H9 (cell line): ENCODE results near the gene DLG1. TPM values are rescaled to one million over a fixed set of nuclear protein-coding genes. Genes with fewer than 3 reads are reported as not detected.

Experiments used
- DNase-seq: peaks from one replicate; pipeline ENCODE4 v3.0.0-alpha.2; 2017
- H2AFZ ChIP-seq: one replicate; pipeline ENCODE4 v1.6.1; 2013; ENCODE audit warnings: mild to moderate bottlenecking, low read length, control low read depth, moderate library complexity
- H2AK5ac ChIP-seq: 2 replicates; pipeline ENCODE4 v1.6.1; 2013; ENCODE audit warnings: low read length, control low read depth, mixed read lengths; ENCODE audit not compliant: insufficient read length
- H2BK120ac ChIP-seq: one replicate; pipeline ENCODE4 v1.6.1; 2013; ENCODE audit warnings: low read depth, mild to moderate bottlenecking, low read length, control low read depth, inconsistent platforms; ENCODE audit not compliant: poor library complexity, severe bottlenecking
- H2BK12ac ChIP-seq: 2 replicates; pipeline ENCODE4 v1.6.1; 2013; ENCODE audit warnings: low read length, control low read depth, mixed read lengths, low read depth; ENCODE audit not compliant: insufficient read length
- H2BK15ac ChIP-seq: 2 replicates; pipeline ENCODE4 v1.6.1; 2013; ENCODE audit warnings: low read depth, low read length, control low read depth
- H2BK20ac ChIP-seq: one replicate; pipeline ENCODE4 v1.6.1; 2013; ENCODE audit warnings: low read depth, mild to moderate bottlenecking, low read length, control low read depth, inconsistent platforms; ENCODE audit not compliant: poor library complexity, severe bottlenecking
- H2BK5ac ChIP-seq: 2 replicates; pipeline ENCODE4 v1.6.1; 2013; ENCODE audit warnings: low read length, control low read depth, mixed read lengths; ENCODE audit not compliant: insufficient read length
- H3K14ac ChIP-seq: 2 replicates; pipeline ENCODE4 v1.6.1; 2013; ENCODE audit warnings: low read length, control low read depth; ENCODE audit not compliant: insufficient read depth
- H3K18ac ChIP-seq: 2 replicates; pipeline ENCODE4 v1.6.1; 2013; ENCODE audit warnings: low read depth, mild to moderate bottlenecking, mixed read lengths, low read length, control low read depth; ENCODE audit not compliant: insufficient read length
- H3K23ac ChIP-seq: 2 replicates; pipeline ENCODE4 v1.6.1; 2013; ENCODE audit warnings: low read length, control low read depth, mixed read lengths, low read depth; ENCODE audit not compliant: insufficient read length
- H3K23me2 ChIP-seq: 2 replicates; pipeline ENCODE4 v1.6.1; 2013; ENCODE audit warnings: low read depth, mild to moderate bottlenecking, mixed read lengths, low read length, control low read depth; ENCODE audit not compliant: insufficient read length, poor library complexity, severe bottlenecking
- H3K27ac ChIP-seq: 2 replicates; pipeline ENCODE4 v1.5.1; 2013; ENCODE audit warnings: low read length, control low read depth, mixed read lengths, low read depth; ENCODE audit not compliant: insufficient read length
- H3K27me3 ChIP-seq: 2 replicates; pipeline ENCODE4 v1.6.1; 2013; ENCODE audit warnings: low read length, control low read depth, inconsistent platforms; ENCODE audit not compliant: insufficient read depth
- H3K4ac ChIP-seq: 2 replicates; pipeline ENCODE4 v1.6.1; 2013; ENCODE audit warnings: low read depth, mild to moderate bottlenecking, control low read depth, inconsistent platforms, low read length, moderate library complexity
- H3K4me1 ChIP-seq: 2 replicates; pipeline ENCODE4 v1.6.1; 2013; ENCODE audit warnings: low read length, control low read depth, inconsistent platforms; ENCODE audit not compliant: insufficient read depth
- H3K4me2 ChIP-seq: 2 replicates; pipeline ENCODE4 v1.6.1; 2013; ENCODE audit warnings: low read length, control low read depth, mixed read lengths; ENCODE audit not compliant: insufficient read length, insufficient read depth
- H3K56ac ChIP-seq: 2 replicates; pipeline ENCODE4 v1.6.1; 2013; ENCODE audit warnings: low read depth, mild to moderate bottlenecking, mixed read lengths, low read length, control low read depth; ENCODE audit not compliant: insufficient read length
- H3K79me1 ChIP-seq: 2 replicates; pipeline ENCODE4 v1.6.1; 2013; ENCODE audit warnings: low read depth, mild to moderate bottlenecking, moderate library complexity, low read length, control low read depth, inconsistent platforms; ENCODE audit not compliant: insufficient read depth, poor library complexity, severe bottlenecking
- H3K79me2 ChIP-seq: 2 replicates; pipeline ENCODE4 v1.6.1; 2013; ENCODE audit warnings: low read length, control low read depth, inconsistent platforms; ENCODE audit not compliant: insufficient read depth
- H3K9ac ChIP-seq: 2 replicates; pipeline ENCODE4 v1.6.1; 2013; ENCODE audit warnings: low read length, control low read depth, mixed read lengths; ENCODE audit not compliant: insufficient read length; ENCODE audit errors: extremely low read depth
- H3K9me3 ChIP-seq: one replicate; pipeline ENCODE4 v1.6.1; 2013; ENCODE audit warnings: low read depth, low read length, inconsistent platforms; ENCODE audit not compliant: control insufficient read depth
- H3T11ph ChIP-seq: one replicate; pipeline ENCODE4 v1.6.1; 2013; ENCODE audit warnings: mild to moderate bottlenecking, low read length, control low read depth, inconsistent platforms
- H4K20me1 ChIP-seq: one replicate; pipeline ENCODE4 v1.6.1; 2013; ENCODE audit not compliant: control insufficient read depth, insufficient read length, insufficient read depth
- H4K5ac ChIP-seq: 2 replicates; pipeline ENCODE4 v1.6.1; 2013; ENCODE audit warnings: low read depth, mild to moderate bottlenecking, mixed read lengths, low read length, control low read depth; ENCODE audit not compliant: insufficient read length
- H4K8ac ChIP-seq: replicated peaks from 2 replicates; pipeline ENCODE4 v1.6.1; 2013; ENCODE audit warnings: low read length, control low read depth, mixed read lengths, low read depth; ENCODE audit not compliant: insufficient read length
- H4K91ac ChIP-seq: 2 replicates; pipeline ENCODE4 v1.6.1; 2013; ENCODE audit warnings: low read depth, mild to moderate bottlenecking, moderate library complexity, mixed read lengths, low read length, control low read depth; ENCODE audit not compliant: insufficient read length
- H3K27ac Mint-ChIP-seq, 3 experiments: 2 replicates in 2 of 3; 3 replicates in 1 of 3; pipeline ENCODE4 v1.8.0; 2020 to 2021; ENCODE audit warnings: mixed read lengths in 3 of 3, mild to moderate bottlenecking in 1 of 3, moderate library complexity in 1 of 3
- H3K27me3 Mint-ChIP-seq: 2 replicates; pipeline ENCODE4 v1.8.0; 2021; ENCODE audit warnings: low read depth, mild to moderate bottlenecking, moderate library complexity, mixed read lengths
- H3K36me3 Mint-ChIP-seq, 3 experiments: 2 replicates in 2 of 3; 3 replicates in 1 of 3; pipeline ENCODE4 v1.8.0; 2020 to 2021; ENCODE audit warnings: low read depth in 3 of 3, mixed read lengths in 3 of 3; ENCODE audit not compliant: insufficient read depth in 1 of 3
- H3K4me1 Mint-ChIP-seq, 2 experiments: 2 replicates each; pipeline ENCODE4 v1.8.0; 2020; ENCODE audit warnings: mixed read lengths in 2 of 2
- H3K4me3 Mint-ChIP-seq, 2 experiments: 2 replicates in 1 of 2; 3 replicates in 1 of 2; pipeline ENCODE4 v1.8.0; 2020 to 2021; ENCODE audit warnings: mild to moderate bottlenecking in 2 of 2, mixed read lengths in 2 of 2, moderate library complexity in 1 of 2
- H3K9me3 Mint-ChIP-seq, 2 experiments: 2 replicates in 1 of 2; 3 replicates in 1 of 2; pipeline ENCODE4 v1.8.0; 2020; ENCODE audit warnings: mild to moderate bottlenecking in 2 of 2, mixed read lengths in 2 of 2, moderate library complexity in 1 of 2
- WGBS: extraction: QIAGEN DNeasy Blood & Tissue Kit; methylation state at CpG from one replicate; pipeline ENCODE4 v1.1.7; 2013; ENCODE audit warnings: missing lambda C conversion rate, low lambda C conversion rate, mixed read lengths; ENCODE audit not compliant: insufficient read length; ENCODE audit errors: extremely low coverage; 5-methylcytosine and 5-hydroxymethylcytosine counted together
- total RNA-seq: library from RNA; stranded (reverse); gene quantifications from 2 replicates; pipeline ENCODE4 v1.2.1, GENCODE V29; 2021
- TF ChIP-seq, protein P1 (sequence below): fragments of 200-600 bp; sonication (generic); conservative IDR thresholded peaks from 3 replicates; pipeline ENCODE4 v1.8.0; 2021; ENCODE audit warnings: antibody characterized with exemption, mild to moderate bottlenecking

The DLG1 gene
- total RNA-seq, 1 experiment from 2014 or later = 84.1 TPM

DNA sequence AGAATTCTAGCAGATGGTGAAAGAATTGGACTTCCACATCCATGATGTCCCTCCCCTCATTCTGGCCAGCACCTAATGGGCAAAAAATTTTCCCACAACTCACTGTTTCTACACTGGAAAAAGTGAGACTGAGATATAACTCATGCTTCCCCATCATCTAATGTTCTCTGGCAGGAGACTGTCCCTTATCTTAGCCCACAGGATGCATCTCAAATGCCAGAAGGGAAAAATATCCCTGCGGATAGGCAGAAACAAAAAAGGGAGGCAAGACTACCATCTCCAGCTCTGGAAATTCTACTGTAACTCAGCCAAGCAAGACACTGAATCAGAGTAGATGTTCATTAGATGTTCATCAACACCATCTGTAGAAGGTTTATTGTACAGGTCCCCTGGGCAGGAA, 58.6 kb downstream of the DLG1 start:
- Mint-ChIP-seq H3K4me1 (peaks cover 39 to 41% of the 10 kb centered on the region in 2 experiments), H3K36me3 (peaks cover 44 to 54% (median 44%) of the 10 kb centered on the region in 3 experiments), H3K9me3 (peaks cover 35 to 37% of the 10 kb centered on the region in 2 experiments), H3K27me3 (no peaks in the 10 kb centered on the region), H3K4me3 (no peak overlapping the region), H3K27ac (peak overlapping the region in 1 of 3 experiments; percentile 49; a peak in 2 of 7 replicates)
- H3K4ac ChIP-seq = no peak overlapping the region
- WGBS = no CpG with 5 or more reads among the region's 1 CpG
- H2BK15ac ChIP-seq = no peak overlapping the region
- H2AK5ac ChIP-seq = no peak overlapping the region
- H3K4me2 ChIP-seq = no peak overlapping the region
- H2AFZ ChIP-seq = no peak overlapping the region
- H3K23me2 ChIP-seq = no peaks in the 10 kb centered on the region
- no peak overlapping the region for H3K18ac ChIP-seq
- no peak overlapping the region for H4K8ac ChIP-seq
- peaks cover 19% of the 10 kb centered on the region; the same call in 1 of the 2 replicates for H3K79me2 ChIP-seq
- H3K79me1 ChIP-seq = peaks cover 11% of the 10 kb centered on the region
- H3K27ac ChIP-seq = no peak overlapping the region
- H3K9me3 ChIP-seq = peaks cover 7% of the 10 kb centered on the region
- no peak overlapping the region for H3K23ac ChIP-seq
- H2BK5ac ChIP-seq = no peak overlapping the region
- no peak overlapping the region for H2BK12ac ChIP-seq
- no peak for DNase-seq
- TF ChIP-seq, protein P1, sequence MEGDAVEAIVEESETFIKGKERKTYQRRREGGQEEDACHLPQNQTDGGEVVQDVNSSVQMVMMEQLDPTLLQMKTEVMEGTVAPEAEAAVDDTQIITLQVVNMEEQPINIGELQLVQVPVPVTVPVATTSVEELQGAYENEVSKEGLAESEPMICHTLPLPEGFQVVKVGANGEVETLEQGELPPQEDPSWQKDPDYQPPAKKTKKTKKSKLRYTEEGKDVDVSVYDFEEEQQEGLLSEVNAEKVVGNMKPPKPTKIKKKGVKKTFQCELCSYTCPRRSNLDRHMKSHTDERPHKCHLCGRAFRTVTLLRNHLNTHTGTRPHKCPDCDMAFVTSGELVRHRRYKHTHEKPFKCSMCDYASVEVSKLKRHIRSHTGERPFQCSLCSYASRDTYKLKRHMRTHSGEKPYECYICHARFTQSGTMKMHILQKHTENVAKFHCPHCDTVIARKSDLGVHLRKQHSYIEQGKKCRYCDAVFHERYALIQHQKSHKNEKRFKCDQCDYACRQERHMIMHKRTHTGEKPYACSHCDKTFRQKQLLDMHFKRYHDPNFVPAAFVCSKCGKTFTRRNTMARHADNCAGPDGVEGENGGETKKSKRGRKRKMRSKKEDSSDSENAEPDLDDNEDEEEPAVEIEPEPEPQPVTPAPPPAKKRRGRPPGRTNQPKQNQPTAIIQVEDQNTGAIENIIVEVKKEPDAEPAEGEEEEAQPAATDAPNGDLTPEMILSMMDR = no peak
- no peak overlapping the region for H3T11ph ChIP-seq
- no peak overlapping the region for H4K91ac ChIP-seq
- peaks cover 6% of the 10 kb centered on the region; the same call in 1 of the 2 replicates for H3K4me1 ChIP-seq
- no peak overlapping the region for H3K9ac ChIP-seq
- no peak overlapping the region for H4K5ac ChIP-seq
- no peaks in the 10 kb centered on the region for H4K20me1 ChIP-seq
- no peaks in the 10 kb centered on the region for H3K27me3 ChIP-seq
- H2BK120ac ChIP-seq = no peak overlapping the region
- no peak overlapping the region for H2BK20ac ChIP-seq
- H3K56ac ChIP-seq = no peak overlapping the region
- no peak overlapping the region for H3K14ac ChIP-seq
